ENCODE measurements around the gene TMEM117.
"Not testable (repeated sequence)": the region's sequence is repeated elsewhere in the genome, so short reads cannot be mapped to it uniquely, and the experiment has no call there.

Gene TMEM117

DNA sequence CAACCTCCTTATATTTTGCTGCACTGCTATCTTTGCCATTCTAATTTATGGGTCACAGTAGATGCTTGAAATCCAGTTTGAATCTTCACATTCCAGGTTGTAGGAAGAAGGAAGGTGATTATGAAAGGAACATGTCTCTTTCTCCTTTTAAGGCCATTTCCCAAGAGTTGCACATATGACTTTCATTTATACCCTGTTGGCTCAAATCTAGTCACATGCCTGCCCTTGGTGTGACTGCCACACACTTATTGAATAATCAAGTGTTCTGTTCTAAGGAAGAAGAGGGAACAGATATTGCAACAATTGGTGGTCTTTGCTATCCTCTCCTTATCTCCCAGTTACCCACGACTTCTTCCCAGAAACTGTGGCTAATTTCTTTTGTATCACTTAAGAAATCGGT is 404.3 kb downstream of the TMEM117 start:
- DNase-seq = no peak

GRCh38 chr12:44245932-44246331 is 410.1 kb downstream of the TMEM117 start:
- DNase-seq = no peak

DNA sequence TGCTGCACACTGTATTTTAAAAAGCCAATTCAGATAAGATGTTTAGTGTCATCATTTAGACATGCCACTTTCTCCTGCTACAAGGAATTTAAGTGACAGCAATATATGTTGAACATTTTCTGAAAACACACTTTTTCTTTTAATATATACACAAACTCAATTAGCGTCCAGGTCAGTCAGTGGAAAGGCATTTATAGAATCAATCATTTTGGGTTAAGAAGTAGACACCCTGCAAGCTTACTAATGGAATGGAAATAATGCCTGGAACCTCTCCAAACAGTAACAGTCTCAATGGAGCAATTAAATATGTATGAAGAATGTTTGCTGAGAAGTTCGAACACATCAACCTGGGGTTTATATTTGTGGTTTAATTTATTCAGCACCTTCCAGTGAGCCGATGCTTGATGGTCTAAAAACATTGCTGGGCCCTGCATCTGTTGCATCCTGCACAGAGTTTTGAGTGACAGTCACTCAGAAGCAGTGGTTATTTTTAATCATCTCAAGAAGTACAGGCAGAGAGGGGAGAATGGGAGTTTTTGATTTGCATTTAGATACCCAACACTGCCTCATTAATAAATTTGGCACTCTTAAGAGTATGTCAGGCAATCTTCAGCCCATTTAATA is 410.7 kb downstream of the TMEM117 start:
- no peak for DNase-seq

- DNase-seq = no peak
Measured at GRCh38 chr12:44247588-44247987, 411.7 kb downstream of the TMEM117 start.

DNA sequence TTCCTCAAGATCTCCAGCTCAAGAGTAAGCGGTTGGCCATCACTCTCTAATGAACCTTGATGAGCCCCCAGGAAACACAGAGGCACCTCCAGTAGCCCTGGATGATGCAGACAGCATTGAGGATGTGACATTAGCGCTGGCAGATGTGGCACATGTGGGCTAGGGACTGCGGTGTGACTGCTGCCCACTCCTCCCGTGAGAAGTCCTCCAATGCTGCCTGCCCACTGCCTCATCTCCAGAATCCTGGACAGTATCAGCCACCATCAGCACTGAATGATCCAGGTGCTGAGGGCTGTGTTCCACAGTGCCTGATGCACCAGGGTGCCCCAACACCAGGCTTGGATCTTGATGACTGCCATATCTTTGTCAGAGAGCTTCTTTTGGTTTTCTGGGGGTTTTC is 412.6 kb downstream of the TMEM117 start:
- DNase-seq = no peak

DNA sequence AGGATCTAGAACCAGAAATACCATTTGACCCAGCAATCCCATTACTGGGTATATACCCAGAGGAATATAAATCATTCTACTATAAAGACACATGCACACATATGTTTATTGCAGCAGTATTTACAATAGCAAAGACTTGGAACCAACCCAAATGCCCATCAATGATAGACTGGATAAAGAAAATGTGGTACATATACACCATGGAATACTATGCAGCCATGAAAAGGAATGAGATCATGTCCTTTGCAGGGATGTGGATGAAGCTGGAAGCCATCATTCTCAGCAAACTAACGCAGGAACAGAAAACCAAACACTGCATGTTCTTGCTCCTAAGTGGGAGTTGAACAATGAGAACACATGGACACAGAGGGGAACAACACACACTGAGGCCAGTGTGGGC is 414.6 kb downstream of the TMEM117 start:
- not testable (repeated sequence) for DNase-seq

DNA sequence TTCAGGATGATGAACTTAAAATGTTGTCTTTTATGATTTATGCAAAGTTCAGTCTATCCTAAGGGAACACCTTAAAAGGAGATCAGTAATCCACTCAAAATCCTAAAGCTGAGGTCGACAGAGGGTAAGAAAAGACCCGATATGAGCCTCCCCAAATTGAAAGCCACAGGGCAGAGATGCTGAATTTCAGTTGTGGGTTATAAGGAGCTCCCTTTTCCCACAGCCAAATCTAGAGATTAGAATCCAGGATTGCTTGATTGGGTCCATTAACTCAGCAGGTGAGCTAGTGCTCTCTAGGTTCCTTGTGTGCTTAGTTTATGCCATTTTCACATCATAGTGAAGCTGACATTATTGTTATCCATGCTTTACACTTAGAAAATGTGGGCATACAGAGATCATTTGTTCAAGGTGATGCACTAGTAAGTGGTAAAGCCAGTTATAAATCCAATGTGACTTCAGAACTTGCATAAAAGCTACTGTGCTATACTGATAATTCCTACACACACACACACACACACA is 417.5 kb downstream of the TMEM117 start:
- no peak for DNase-seq

GRCh38 chr12:44258246-44258645 is 422.4 kb downstream of the TMEM117 start:
- DNase-seq = no peak

DNA sequence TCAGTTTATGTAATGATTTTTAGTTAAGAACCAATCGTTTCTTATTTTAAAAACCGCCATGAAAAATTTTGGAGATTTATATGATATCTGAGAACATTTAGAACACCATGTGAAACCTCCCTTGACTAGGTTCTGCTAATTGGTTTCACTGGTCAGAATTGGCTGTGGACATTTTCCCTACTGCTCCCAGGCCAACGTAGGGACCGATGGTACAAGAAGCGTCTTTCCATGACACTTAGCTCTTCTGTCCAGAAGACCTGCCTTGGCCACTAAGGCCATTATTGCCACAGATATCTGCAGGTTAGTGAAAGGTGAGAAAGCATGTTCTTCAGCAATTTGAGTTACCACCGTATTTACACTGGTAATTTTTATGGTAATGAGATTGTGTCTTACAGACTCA is 424.0 kb downstream of the TMEM117 start:
- no peak for DNase-seq

DNA sequence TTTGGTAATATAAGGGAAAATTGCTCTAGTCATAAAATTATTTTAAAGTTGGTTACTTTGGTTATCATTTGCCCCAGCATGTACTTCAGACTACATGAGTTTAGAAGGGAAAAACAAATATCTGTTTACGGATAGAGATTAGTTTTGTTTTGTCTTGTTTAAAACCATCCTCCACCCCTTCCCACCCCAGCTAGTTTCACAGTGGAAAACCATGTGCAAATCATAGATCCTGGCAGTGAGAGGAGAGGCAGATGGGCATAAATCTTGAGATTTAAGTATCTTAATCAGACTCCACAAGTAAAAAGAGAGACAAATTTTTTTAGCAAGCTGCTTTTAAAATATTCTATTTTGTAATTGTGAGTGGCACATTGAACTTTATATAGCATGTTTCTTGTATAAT is 424.7 kb downstream of the TMEM117 start:
- DNase-seq = no peak

- DNase-seq = no peak
Measured at GRCh38 chr12:44285321-44285960, 449.6 kb downstream of the TMEM117 start.

- peak; percentile 2 for DNase-seq
Measured at GRCh38 chr12:44286336-44286735, 450.5 kb downstream of the TMEM117 start.

GRCh38 chr12:44286821-44287505 is 451.1 kb downstream of the TMEM117 start:
- no peak for DNase-seq

DNA sequence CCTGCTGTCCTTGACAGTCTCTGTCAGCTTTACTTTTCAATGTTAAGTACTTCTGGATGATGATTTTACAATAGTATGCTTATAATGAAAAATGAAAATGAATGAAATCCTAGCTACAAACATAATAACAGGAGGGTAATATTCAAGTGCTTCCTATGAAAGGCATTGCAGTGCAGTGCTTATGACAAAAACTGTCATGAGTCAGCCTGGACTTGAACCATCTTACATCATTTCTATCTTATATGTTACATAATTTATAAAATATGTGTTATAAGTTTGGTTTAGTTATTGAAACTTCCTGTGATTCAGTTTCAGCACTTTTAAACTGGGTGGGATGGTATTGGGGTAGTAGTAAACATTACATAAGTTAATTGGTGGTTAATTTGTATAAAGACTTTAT is 451.7 kb downstream of the TMEM117 start:
- no peak for DNase-seq

DNA sequence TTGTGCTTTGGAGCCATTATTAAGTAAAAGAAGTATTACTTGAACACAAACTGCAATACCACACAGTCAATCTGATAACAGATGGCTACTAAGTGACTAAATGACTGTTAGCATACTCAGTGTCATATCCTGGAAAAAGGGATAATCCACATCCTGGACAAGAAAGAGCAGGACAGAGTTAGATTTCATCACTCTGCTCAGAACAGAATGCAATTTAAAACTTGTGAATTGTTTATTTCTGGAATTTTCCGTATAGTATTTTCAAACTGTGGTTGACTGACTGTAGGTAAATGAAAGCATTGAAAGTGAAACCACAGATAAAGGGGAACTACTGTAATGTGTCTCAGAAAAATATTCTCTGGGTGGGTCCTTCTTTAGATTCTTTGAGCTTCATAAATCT is 458.8 kb downstream of the TMEM117 start:
- DNase-seq = no peak

DNA sequence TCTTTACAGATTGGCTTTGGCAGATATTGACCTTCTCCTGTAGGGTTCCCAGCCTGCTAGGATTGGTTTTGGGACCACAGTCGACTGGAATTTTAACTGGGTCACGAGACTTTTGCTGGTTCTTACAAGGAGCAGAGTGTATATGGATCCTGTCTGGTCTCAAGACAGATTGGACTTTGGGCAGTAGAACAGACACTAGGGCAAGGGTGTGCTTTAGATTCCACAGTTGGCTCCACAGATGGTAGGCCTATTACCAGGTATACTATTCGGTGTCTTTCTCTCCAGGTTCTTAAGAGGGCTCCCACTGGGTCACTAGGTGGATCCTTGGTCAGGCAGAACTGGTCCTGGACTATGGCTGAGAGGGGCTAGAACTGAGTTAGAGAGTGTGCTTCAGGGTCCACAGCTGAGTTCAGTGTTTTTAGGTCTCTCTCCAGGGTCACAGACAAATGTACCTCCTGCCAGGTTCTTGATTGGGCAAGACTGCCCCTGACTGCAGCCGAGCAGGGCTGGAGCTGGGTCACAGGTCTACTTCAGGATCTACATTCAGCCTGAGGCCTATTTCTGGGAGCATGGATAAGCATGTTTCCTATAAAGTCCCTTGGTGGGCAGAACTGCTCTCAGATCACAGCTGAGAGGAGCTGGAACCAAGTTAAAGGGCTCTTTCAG is 460.2 kb downstream of the TMEM117 start:
- no peak for DNase-seq

- no peak for DNase-seq
Measured at GRCh38 chr12:44296624-44297197, 460.8 kb downstream of the TMEM117 start.

- no peak for DNase-seq
Measured at GRCh38 chr12:44299524-44299923, 463.6 kb downstream of the TMEM117 start.

- no peak for DNase-seq
Measured at GRCh38 chr12:44307506-44308168, 471.8 kb downstream of the TMEM117 start.

- no peak for DNase-seq
Measured at GRCh38 chr12:44313188-44313587, 477.3 kb downstream of the TMEM117 start.

DNA sequence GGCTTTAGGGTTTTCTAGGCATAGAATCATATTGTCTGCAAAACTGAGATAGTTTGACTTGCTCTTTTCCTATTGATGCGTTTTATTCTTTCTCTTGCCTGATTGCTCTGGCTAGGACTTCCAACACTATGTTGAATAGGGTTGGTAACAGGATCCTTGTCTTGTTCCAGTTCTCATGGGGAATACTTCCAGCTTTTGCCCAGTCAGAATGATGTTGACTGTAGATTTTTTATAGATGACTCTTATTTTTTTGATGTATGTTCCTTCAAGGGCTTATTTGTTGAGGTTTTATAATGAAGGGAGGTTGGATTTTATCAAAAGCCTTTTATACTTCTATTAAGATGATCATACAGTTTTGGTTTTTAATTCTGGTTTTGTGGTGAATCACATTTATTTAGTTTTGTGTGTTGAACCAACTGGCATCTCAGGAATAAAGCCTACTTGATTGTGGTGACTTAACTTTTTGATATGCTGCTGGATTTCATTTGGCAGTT is 478.2 kb downstream of the TMEM117 start:
- no peak for DNase-seq

- peak; percentile 23 for DNase-seq
Measured at GRCh38 chr12:44317651-44318126, 481.8 kb downstream of the TMEM117 start.

Data from EL (cell line).